SK-N-SH (cell line): ENCODE measurements around the gene PPP1R1A. TPM values are rescaled to one million over a fixed set of nuclear protein-coding genes. Genes with fewer than 3 reads are reported as not detected.

Experiments used
- CTCF ChIA-PET: fragments of 300-600, 350-600 bp; formaldehyde crosslinking; extraction: SDS; loops from one replicate; lab custom pipeline; 2021; lab: Yijun Ruan, JAX
- POLR2A ChIA-PET: fragments of 350-600 bp; sonication (Branson Sonifier 250); formaldehyde crosslinking; extraction: SDS; loops from one replicate; lab custom pipeline; 2020; ENCODE audit warnings: antibody characterized with exemption, inconsistent platforms; lab: Yijun Ruan, JAX
- DNase-seq: peaks from one replicate; pipeline ENCODE4 v3.0.0; 2012
- H2AFZ ChIP-seq: fragments of 200-600 bp; sonication (generic); 2 replicates; pipeline ENCODE4 v1.8.1; 2016; ENCODE audit warnings: antibody characterized with exemption, mild to moderate bottlenecking, low read depth
- H3F3A ChIP-seq: fragments of 200-600 bp; sonication (generic); replicated peaks from 2 replicates; pipeline ENCODE3; 2016; ENCODE audit warnings: antibody characterized with exemption, mild to moderate bottlenecking; ENCODE audit not compliant: insufficient read depth
- H3K27ac ChIP-seq, 2 experiments: fragments of 200-500 bp in 1 of 2; fragments of 200-600 bp in 1 of 2; sonication (Bioruptor generic) in 1 of 2; sonication (generic), shearing (Covaris generic) in 1 of 2; 2 replicates each; pipeline versions ENCODE4 v1.5.1 to v1.6.1; 2014 to 2016; ENCODE audit warnings: low read depth in 2 of 2, inconsistent platforms in 1 of 2, low read length in 1 of 2, mild to moderate bottlenecking in 1 of 2, mixed read lengths in 1 of 2
- H3K27me3 ChIP-seq: fragments of 200-600 bp; sonication (generic), shearing (Covaris generic); 2 replicates; pipeline ENCODE4 v1.6.1; 2016; ENCODE audit warnings: mixed run types; ENCODE audit not compliant: insufficient read depth
- H3K36me3 ChIP-seq, 2 experiments: fragments of 200-500 bp in 1 of 2; fragments of 200-600 bp in 1 of 2; sonication (Bioruptor generic) in 1 of 2; sonication (generic) in 1 of 2; replicated peaks in 1 of 2; 2 replicates each; pipeline versions ENCODE3 to v1.5.1; 2014 to 2016; ENCODE audit warnings: low read length in 1 of 2, mild to moderate bottlenecking in 1 of 2; ENCODE audit not compliant: insufficient read depth in 2 of 2, control insufficient read depth in 1 of 2
- H3K4me1 ChIP-seq, 2 experiments: fragments of 200-500 bp in 1 of 2; fragments of 200-600 bp in 1 of 2; sonication (Bioruptor generic) in 1 of 2; sonication (generic), shearing (Covaris generic) in 1 of 2; 2 replicates each; pipeline versions ENCODE4 v1.5.1 to v1.6.1; 2014 to 2016; ENCODE audit warnings: low read depth in 1 of 2, low read length in 1 of 2, mixed run types in 1 of 2; ENCODE audit not compliant: insufficient read depth in 2 of 2, control insufficient read depth in 1 of 2
- H3K4me2 ChIP-seq: fragments of 200-600 bp; sonication (generic), shearing (Covaris generic); 2 replicates; pipeline ENCODE4 v1.6.1; 2017; ENCODE audit warnings: mixed run types
- H3K4me3 ChIP-seq, 2 experiments: fragments of 200-500 bp in 1 of 2; fragments of 200-600 bp in 1 of 2; sonication (Bioruptor generic) in 1 of 2; sonication (generic), shearing (Covaris generic) in 1 of 2; 2 replicates each; pipeline versions ENCODE4 v1.5.1 to v1.8.1; 2014 to 2016; ENCODE audit warnings: low read depth in 2 of 2, inconsistent platforms in 1 of 2, low read length in 1 of 2, mild to moderate bottlenecking in 1 of 2, mixed read lengths in 1 of 2, moderate library complexity in 1 of 2
- H3K79me2 ChIP-seq: fragments of 200-600 bp; sonication (generic); 2 replicates; pipeline ENCODE4 v1.8.1; 2017; ENCODE audit warnings: mild to moderate bottlenecking; ENCODE audit not compliant: insufficient read depth
- H3K9ac ChIP-seq: fragments of 200-600 bp; sonication (generic); 2 replicates; pipeline ENCODE4 v1.6.1; 2017; ENCODE audit warnings: mixed run types
- H3K9me2 ChIP-seq: fragments of 200-600 bp; sonication (generic); 2 replicates; pipeline ENCODE4 v1.6.1; 2017; ENCODE audit warnings: mixed run types
- H3K9me3 ChIP-seq: fragments of 200-600 bp; sonication (generic); 2 replicates; pipeline ENCODE4 v1.6.1; 2017; ENCODE audit warnings: mixed run types, mild to moderate bottlenecking, moderate library complexity
- H4K20me1 ChIP-seq: fragments of 200-600 bp; sonication (generic); 2 replicates; pipeline ENCODE4 v1.6.1; 2017; ENCODE audit warnings: mild to moderate bottlenecking, mixed run types; ENCODE audit not compliant: insufficient read depth
- EZH2phosphoT487 ChIP-seq: fragments of 200-600 bp; sonication (generic); IDR thresholded peaks from 2 replicates; pipeline ENCODE4 v1.6.1; 2017; ENCODE audit warnings: low read depth, mixed run types, mild to moderate bottlenecking, antibody characterized with exemption, moderate library complexity, borderline replicate concordance
- FOXJ3 ChIP-seq: sonication (generic); formaldehyde crosslinking; IDR thresholded peaks from 2 replicates; pipeline ENCODE4 v1.5.1; 2020; ENCODE audit warnings: mild to moderate bottlenecking, missing genetic modification reagents
- GABPA ChIP-seq: IDR thresholded peaks from 2 replicates; pipeline ENCODE4 v1.4.0; 2012; ENCODE audit warnings: low read depth, mild to moderate bottlenecking
- polyA plus RNA-seq, 3 experiments: library from polyadenylated mRNA; depleted of rRNA; stranded (reverse); fragments of >200 nt; gene quantifications; 2 replicates each; pipeline ENCODE4 v1.2.3, GENCODE V29; 2012
- TF ChIP-seq, protein P1 (sequence below): IDR thresholded peaks from 2 replicates; pipeline ENCODE4 v1.6.1; 2012; ENCODE audit warnings: mild to moderate bottlenecking, low read depth, low read length, moderate library complexity
- TF ChIP-seq, protein P2 (sequence below): fragments of 150-350 bp; IDR thresholded peaks from 2 replicates; pipeline ENCODE4 v1.6.1; 2016; ENCODE audit warnings: mild to moderate bottlenecking, low read depth, low read length
- TF ChIP-seq, protein P3 (sequence below): IDR thresholded peaks from 2 replicates; pipeline ENCODE4; 2012
- TF ChIP-seq, protein P4 (sequence below): fragments of 200-600 bp; sonication (generic); IDR thresholded peaks from 2 replicates; pipeline ENCODE4 v1.6.1; 2017; ENCODE audit warnings: antibody characterized with exemption, mild to moderate bottlenecking, moderate library complexity

Gene PPP1R1A
- polyA plus RNA-seq, 1 of the 3 experiments (the other 2 are of a cell fraction): not detected

DNA sequence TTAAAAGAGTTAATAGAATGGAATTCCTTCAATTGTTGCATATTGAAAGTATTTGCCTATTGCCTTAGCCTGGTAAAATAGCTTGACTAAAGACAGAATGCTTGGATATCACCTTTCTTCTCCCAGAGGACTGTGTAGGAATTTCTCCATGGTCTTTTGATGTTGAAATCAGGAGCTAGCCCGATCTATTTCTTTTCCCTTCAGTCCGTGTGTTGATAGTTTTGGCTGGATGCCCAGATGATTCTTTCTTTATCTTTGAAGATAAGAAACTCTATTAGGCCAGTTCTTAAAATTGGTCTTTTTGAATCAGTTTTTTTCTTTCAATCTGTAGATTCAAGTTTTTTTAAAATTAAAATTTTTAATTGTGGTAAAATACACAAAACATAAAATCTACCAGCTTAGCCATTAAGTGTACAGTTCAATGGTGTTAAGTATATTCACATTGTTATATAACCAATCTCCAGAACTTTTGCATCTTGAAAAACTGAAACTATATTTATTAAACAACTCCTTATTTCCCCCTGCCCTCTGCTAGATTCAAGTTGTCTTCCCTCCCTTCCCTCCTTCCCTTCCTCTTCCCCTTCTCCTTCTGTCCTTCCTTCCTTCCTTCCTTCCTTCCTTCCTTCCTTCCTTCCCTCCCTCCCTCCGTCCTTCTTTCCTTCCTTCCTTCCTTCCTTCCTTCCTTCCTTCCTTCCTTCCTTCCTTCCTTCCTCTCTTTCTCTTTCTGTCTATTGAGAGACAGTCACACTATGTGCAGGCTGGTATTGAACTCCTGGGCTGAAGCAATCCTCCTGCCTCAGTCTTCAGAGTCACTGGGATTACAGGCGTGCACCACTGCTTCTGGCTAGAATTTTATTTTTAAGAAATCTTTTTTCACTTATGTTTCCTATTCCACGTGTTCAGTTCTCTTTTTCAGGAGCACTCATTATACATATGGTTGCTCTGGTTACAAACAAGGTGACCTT lies 36.1 kb upstream of the PPP1R1A start (continued):
- TF ChIP-seq, protein P1, sequence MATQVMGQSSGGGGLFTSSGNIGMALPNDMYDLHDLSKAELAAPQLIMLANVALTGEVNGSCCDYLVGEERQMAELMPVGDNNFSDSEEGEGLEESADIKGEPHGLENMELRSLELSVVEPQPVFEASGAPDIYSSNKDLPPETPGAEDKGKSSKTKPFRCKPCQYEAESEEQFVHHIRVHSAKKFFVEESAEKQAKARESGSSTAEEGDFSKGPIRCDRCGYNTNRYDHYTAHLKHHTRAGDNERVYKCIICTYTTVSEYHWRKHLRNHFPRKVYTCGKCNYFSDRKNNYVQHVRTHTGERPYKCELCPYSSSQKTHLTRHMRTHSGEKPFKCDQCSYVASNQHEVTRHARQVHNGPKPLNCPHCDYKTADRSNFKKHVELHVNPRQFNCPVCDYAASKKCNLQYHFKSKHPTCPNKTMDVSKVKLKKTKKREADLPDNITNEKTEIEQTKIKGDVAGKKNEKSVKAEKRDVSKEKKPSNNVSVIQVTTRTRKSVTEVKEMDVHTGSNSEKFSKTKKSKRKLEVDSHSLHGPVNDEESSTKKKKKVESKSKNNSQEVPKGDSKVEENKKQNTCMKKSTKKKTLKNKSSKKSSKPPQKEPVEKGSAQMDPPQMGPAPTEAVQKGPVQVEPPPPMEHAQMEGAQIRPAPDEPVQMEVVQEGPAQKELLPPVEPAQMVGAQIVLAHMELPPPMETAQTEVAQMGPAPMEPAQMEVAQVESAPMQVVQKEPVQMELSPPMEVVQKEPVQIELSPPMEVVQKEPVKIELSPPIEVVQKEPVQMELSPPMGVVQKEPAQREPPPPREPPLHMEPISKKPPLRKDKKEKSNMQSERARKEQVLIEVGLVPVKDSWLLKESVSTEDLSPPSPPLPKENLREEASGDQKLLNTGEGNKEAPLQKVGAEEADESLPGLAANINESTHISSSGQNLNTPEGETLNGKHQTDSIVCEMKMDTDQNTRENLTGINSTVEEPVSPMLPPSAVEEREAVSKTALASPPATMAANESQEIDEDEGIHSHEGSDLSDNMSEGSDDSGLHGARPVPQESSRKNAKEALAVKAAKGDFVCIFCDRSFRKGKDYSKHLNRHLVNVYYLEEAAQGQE: no peak
- TF ChIP-seq GABPA (no peak), EZH2phosphoT487 (no peak)
- TF ChIP-seq, protein P2, sequence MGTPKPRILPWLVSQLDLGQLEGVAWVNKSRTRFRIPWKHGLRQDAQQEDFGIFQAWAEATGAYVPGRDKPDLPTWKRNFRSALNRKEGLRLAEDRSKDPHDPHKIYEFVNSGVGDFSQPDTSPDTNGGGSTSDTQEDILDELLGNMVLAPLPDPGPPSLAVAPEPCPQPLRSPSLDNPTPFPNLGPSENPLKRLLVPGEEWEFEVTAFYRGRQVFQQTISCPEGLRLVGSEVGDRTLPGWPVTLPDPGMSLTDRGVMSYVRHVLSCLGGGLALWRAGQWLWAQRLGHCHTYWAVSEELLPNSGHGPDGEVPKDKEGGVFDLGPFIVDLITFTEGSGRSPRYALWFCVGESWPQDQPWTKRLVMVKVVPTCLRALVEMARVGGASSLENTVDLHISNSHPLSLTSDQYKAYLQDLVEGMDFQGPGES: no peak
- TF ChIP-seq, all 33 proteins: peak for 0

DNA sequence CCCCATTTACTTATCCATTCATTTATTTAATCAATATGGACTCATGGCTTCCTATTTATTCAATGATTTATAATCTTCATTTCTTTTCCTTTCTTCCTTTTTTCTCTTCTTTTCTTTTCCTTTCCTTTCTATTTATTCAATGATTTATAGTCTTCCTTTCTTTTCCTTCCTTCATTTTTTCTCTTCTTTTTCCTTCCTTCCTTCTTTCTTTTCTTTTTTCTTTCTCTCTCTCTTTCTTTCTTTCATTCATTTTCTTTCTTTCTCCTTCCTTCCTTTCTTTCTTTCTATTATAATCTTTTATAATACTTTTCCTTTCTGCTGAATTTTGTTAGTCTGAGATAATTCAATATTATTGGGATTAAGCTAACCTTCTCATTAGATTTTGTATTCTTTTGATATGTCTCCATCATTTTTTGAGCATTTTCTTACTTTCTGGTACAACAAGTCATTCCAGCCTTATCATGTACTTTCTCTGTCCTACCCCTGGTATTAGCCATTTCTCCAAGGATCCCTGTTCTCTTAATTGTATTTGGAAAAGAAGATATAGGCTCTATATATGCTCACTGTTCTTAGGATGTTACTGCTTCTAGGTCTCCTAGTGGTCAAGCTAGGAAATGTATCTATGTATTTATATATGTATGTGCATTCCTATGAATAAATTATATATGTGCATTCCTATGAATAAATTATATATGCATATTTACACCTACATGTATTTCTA lies 34.2 kb upstream of the PPP1R1A start:
- TF ChIP-seq FOXJ3 (CRISPR knock-in tag): no peak
- TF ChIP-seq, protein P3, sequence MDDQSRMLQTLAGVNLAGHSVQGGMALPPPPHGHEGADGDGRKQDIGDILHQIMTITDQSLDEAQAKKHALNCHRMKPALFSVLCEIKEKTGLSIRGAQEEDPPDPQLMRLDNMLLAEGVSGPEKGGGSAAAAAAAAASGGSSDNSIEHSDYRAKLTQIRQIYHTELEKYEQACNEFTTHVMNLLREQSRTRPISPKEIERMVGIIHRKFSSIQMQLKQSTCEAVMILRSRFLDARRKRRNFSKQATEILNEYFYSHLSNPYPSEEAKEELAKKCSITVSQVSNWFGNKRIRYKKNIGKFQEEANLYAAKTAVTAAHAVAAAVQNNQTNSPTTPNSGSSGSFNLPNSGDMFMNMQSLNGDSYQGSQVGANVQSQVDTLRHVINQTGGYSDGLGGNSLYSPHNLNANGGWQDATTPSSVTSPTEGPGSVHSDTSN: no peak
- TF ChIP-seq, protein P4, sequence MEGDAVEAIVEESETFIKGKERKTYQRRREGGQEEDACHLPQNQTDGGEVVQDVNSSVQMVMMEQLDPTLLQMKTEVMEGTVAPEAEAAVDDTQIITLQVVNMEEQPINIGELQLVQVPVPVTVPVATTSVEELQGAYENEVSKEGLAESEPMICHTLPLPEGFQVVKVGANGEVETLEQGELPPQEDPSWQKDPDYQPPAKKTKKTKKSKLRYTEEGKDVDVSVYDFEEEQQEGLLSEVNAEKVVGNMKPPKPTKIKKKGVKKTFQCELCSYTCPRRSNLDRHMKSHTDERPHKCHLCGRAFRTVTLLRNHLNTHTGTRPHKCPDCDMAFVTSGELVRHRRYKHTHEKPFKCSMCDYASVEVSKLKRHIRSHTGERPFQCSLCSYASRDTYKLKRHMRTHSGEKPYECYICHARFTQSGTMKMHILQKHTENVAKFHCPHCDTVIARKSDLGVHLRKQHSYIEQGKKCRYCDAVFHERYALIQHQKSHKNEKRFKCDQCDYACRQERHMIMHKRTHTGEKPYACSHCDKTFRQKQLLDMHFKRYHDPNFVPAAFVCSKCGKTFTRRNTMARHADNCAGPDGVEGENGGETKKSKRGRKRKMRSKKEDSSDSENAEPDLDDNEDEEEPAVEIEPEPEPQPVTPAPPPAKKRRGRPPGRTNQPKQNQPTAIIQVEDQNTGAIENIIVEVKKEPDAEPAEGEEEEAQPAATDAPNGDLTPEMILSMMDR: peak; percentile 47; the same call in 1 of the 2 replicates
- H3K9ac ChIP-seq: no peak overlapping the region
- no peaks in the 10 kb centered on the region for H3K9me3 ChIP-seq
- no peaks in the 10 kb centered on the region for H3K79me2 ChIP-seq
- H2AFZ ChIP-seq: no peak overlapping the region
- H3K27ac ChIP-seq: no peak overlapping the region
- ChIA-PET CTCF (interaction anchor here (0.7 to 1.2 kb wide), 6 partner anchors 10 to 223 kb away, joined by 3 read pairs; no protein-coding TSS in a partner anchor), POLR2A (no interaction called here)
- DNase-seq: no peak
- no peaks in the 10 kb centered on the region for H4K20me1 ChIP-seq
- no peaks in the 10 kb centered on the region for H3K9me2 ChIP-seq
- no peaks in the 10 kb centered on the region for H3K36me3 ChIP-seq
- peaks cover 0 to 10% of the 10 kb centered on the region in 2 experiments; a peak in 1 of 4 replicates for H3K4me1 ChIP-seq
- H3K4me2 ChIP-seq: no peak overlapping the region
- H3K27me3 ChIP-seq: peaks cover 10% of the 10 kb centered on the region; the same call in 1 of the 2 replicates
- no peaks in the 10 kb centered on the region for H3F3A ChIP-seq
- no peak overlapping the region for H3K4me3 ChIP-seq
